Measurements from ENCODE around the gene PTPN22.

Gene PTPN22

DNA sequence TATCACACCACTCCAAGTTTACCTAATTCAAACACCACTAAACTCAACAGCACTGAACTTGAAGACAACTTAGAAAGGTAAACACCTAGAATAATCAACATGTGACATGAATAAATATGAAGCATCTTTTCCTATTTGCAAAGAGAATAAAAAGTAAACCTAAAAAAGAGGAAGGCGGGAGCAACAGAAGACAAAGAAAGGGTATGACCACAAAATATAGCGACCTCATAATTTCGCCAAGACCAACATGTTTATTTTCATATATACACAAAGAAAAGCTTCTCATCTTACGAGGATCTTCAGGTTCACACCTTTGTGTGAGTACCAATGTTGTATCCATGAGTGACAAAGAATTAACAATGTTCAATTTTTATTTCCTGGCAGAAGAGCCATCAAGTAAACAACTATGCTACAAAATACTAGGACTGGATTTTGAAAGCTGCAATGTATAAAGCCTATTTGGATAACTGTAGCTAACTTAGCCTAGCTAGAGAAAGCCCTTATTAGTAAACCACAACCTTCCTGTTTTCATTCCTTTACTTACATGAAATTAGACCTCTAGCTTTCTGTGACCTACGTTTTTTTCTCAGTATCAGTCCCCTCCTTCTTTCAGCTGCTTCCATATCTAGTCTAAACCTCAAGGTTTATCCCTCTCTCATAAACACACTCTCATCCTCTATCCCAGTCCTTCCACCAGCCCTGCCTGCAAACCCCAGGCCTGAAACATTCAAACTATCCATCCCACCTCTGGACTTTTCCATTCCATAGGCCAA lies 91.0 kb downstream of the PTPN22 start:
- peaks cover 22% of the 10 kb centered on the region; the same call in 1 of the 2 replicates for H3K36me3 ChIP-seq (ENCODE audit: insufficient read depth, low read length)
- peaks cover 10% of the 10 kb centered on the region; the same call in 1 of the 2 replicates for H3F3A ChIP-seq (ENCODE audit: low read depth)
- H3K79me2 ChIP-seq (ENCODE audit: insufficient read depth, low read length): peaks cover 74% of the 10 kb centered on the region
- peaks cover 63% of the 10 kb centered on the region for H4K20me1 ChIP-seq (ENCODE audit: insufficient read depth, low read length, poor library complexity, severe bottlenecking)
- TF ChIP-seq, protein P1, sequence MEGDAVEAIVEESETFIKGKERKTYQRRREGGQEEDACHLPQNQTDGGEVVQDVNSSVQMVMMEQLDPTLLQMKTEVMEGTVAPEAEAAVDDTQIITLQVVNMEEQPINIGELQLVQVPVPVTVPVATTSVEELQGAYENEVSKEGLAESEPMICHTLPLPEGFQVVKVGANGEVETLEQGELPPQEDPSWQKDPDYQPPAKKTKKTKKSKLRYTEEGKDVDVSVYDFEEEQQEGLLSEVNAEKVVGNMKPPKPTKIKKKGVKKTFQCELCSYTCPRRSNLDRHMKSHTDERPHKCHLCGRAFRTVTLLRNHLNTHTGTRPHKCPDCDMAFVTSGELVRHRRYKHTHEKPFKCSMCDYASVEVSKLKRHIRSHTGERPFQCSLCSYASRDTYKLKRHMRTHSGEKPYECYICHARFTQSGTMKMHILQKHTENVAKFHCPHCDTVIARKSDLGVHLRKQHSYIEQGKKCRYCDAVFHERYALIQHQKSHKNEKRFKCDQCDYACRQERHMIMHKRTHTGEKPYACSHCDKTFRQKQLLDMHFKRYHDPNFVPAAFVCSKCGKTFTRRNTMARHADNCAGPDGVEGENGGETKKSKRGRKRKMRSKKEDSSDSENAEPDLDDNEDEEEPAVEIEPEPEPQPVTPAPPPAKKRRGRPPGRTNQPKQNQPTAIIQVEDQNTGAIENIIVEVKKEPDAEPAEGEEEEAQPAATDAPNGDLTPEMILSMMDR (conservative IDR thresholded peaks at IDR 0.05; ENCODE audit: low read length): no peak
- no peak for TF ChIP-seq EZH2phosphoT487 (IDR thresholded peaks at IDR 0.05; ENCODE audit: borderline replicate concordance)
- no peak overlapping the region for H2AFZ ChIP-seq (ENCODE audit: low read length)
- no peaks in the 10 kb centered on the region for H3K9me2 ChIP-seq (replicated peaks; ENCODE audit: low read depth, low read length)
- peak overlapping the region; percentile 53 for H3K4me3 ChIP-seq (ENCODE audit: low read length, poor library complexity, severe bottlenecking)
- H3K4me2 ChIP-seq (ENCODE audit: low read depth, low read length, poor library complexity, severe bottlenecking): peak overlapping the region; percentile 66
- H3K27me3 ChIP-seq (ENCODE audit: insufficient read depth, low read length, poor library complexity, severe bottlenecking): no peaks in the 10 kb centered on the region
- H3K9me3 ChIP-seq (ENCODE audit: insufficient read depth, low read depth, low read length): no peaks in the 10 kb centered on the region
- peak overlapping the region; percentile 39 for H3K9ac ChIP-seq (ENCODE audit: low read depth, low read length, poor library complexity, severe bottlenecking)
- H3K4me1 ChIP-seq (ENCODE audit: insufficient read depth, low read length, poor library complexity, severe bottlenecking): peaks cover 49% of the 10 kb centered on the region

DNA sequence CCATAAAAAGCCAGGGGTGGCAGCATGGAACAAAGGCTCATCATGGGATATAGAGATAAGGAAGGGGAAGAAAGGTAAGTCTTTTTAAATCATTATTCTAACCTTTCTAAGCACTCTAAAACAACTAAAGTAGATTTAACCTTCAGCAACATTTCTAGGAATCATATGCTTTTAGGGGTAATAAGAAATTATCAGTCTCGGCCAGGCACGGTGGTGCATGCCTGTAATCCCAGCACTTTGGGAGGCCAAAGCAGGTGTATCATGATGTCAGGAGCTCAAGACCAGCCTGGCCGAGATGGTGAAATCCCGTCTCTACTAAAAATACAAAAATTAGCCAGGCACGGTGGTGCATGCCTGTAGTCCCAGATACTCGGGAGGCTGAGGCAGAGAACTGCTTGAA lies 92.0 kb downstream of the PTPN22 start:
- H3K4me3 ChIP-seq (ENCODE audit: low read length, poor library complexity, severe bottlenecking): no peak overlapping the region
- H3K36me3 ChIP-seq (ENCODE audit: insufficient read depth, low read length): peaks cover 25% of the 10 kb centered on the region; the same call in 1 of the 2 replicates
- H3K4me1 ChIP-seq (ENCODE audit: insufficient read depth, low read length, poor library complexity, severe bottlenecking): peaks cover 44% of the 10 kb centered on the region
- H2AFZ ChIP-seq (ENCODE audit: low read length): no peak overlapping the region
- peaks cover 66% of the 10 kb centered on the region for H3K79me2 ChIP-seq (ENCODE audit: insufficient read depth, low read length)
- peaks cover 53% of the 10 kb centered on the region for H4K20me1 ChIP-seq (ENCODE audit: insufficient read depth, low read length, poor library complexity, severe bottlenecking)
- H3K9me2 ChIP-seq (replicated peaks; ENCODE audit: low read depth, low read length): no peaks in the 10 kb centered on the region
- H3K27me3 ChIP-seq (ENCODE audit: insufficient read depth, low read length, poor library complexity, severe bottlenecking): no peaks in the 10 kb centered on the region
- no peak overlapping the region for H3K4me2 ChIP-seq (ENCODE audit: low read depth, low read length, poor library complexity, severe bottlenecking)
- TF ChIP-seq, protein P1 (conservative IDR thresholded peaks at IDR 0.05; ENCODE audit: low read length): no peak
- no peak overlapping the region for H3K9ac ChIP-seq (ENCODE audit: low read depth, low read length, poor library complexity, severe bottlenecking)
- peaks cover 10% of the 10 kb centered on the region; the same call in 1 of the 2 replicates for H3F3A ChIP-seq (ENCODE audit: low read depth)
- H3K9me3 ChIP-seq (ENCODE audit: insufficient read depth, low read depth, low read length): no peaks in the 10 kb centered on the region

DNA sequence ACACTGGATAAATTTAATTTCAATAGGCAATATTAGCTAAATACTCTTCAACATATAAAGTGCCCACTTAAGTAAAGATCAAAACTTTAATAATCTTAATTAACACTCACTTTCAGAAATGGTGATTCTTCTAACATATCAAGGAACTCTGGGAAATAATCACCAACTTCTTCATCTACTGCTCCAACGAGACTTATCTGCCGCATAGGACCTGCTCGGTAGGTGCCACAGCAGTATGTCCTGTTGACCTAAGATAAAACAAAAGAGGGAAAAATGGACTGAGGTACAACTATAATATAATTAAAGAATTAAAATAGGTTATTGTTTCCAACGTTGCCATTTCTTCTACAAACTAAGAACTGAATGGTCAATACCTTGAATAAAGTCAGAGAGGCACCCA lies 94.0 kb downstream of the PTPN22 start:
- Histone ChIP-seq H3K9me3 (ENCODE audit: insufficient read depth, low read depth, low read length) (no peaks in the 10 kb centered on the region), H3K4me2 (ENCODE audit: low read depth, low read length, poor library complexity, severe bottlenecking) (no peak overlapping the region), H3K9me2 (replicated peaks; ENCODE audit: low read depth, low read length) (no peaks in the 10 kb centered on the region), H3K36me3 (ENCODE audit: insufficient read depth, low read length) (peaks cover 43% of the 10 kb centered on the region; the same call in 1 of the 2 replicates), H3K79me2 (ENCODE audit: insufficient read depth, low read length) (peaks cover 57% of the 10 kb centered on the region), H3K9ac (ENCODE audit: low read depth, low read length, poor library complexity, severe bottlenecking) (no peak overlapping the region), H2AFZ (ENCODE audit: low read length) (no peak overlapping the region), H3K4me3 (ENCODE audit: low read length, poor library complexity, severe bottlenecking) (no peak overlapping the region), H3K27me3 (ENCODE audit: insufficient read depth, low read length, poor library complexity, severe bottlenecking) (no peaks in the 10 kb centered on the region), H3K4me1 (ENCODE audit: insufficient read depth, low read length, poor library complexity, severe bottlenecking) (peaks cover 26% of the 10 kb centered on the region), H4K20me1 (ENCODE audit: insufficient read depth, low read length, poor library complexity, severe bottlenecking) (peaks cover 43% of the 10 kb centered on the region), H3F3A (ENCODE audit: low read depth) (no peaks in the 10 kb centered on the region)
- TF ChIP-seq, protein P1 (conservative IDR thresholded peaks at IDR 0.05; ENCODE audit: low read length): no peak
- no peak for TF ChIP-seq EZH2phosphoT487 (IDR thresholded peaks at IDR 0.05; ENCODE audit: borderline replicate concordance)
